Uterus (tissue), 2 donors: Measurements from ENCODE around the gene KRT39.

Experiments
- POLR2A ChIP-seq, 2 donors: fragments of 450-650 bp; IDR thresholded peaks; one replicate each; pipeline ENCODE4 v1.6.1; 2016; ENCODE audit warnings: antibody characterized with exemption in 2 of 2, mild to moderate bottlenecking in 1 of 2, moderate library complexity in 1 of 2
- TF ChIP-seq, protein P1 (sequence below), 4 experiments: fragments of 200-600 bp in 2 of 4; fragments of 450-650 bp in 2 of 4; sonication (generic) in 2 of 4; IDR thresholded peaks; one replicate each; pipeline ENCODE4 v1.5.1; 2016 to 2019; ENCODE audit warnings: antibody characterized with exemption in 4 of 4, mild to moderate bottlenecking in 2 of 4, moderate library complexity in 1 of 4

DNA sequence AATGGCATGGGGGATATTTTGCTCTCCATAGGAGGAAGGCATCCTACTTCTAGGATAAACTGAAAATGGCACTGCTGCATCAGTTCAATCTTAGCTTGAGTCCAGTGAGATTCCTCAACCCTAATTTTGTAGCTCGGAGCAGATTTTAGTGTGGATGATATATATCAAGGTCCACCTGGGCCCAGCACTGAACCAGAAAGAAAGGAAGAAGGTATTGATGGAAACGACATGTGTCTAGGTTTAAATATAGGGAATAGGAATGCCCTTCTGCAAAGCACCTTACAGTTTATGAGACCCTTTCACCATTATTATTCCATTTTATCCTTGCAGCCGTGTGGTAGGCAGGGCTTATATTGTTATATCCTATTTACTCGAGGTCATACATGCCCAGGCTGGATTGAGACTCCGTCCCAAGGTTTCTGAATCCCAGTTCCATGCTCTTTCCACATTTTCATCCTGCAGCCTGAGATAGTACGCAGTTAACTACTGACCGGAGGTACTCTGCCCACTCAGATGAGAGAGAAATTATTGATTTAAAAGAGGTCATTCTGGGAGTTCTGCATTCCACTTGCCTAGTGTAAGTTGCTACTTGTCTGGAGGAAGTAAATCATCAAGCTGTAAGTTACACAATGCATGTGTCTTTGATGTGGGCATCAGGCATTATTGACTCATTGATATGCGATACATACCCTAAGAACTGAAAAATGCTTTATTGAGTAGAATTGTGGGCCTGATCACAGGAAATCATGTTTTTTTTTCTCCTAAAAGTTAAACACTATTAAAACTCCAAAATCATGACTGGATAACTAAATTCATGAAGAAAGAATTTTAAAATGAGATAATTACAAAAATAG is 10.1 kb downstream of the KRT39 start:
- TF ChIP-seq, protein P1, sequence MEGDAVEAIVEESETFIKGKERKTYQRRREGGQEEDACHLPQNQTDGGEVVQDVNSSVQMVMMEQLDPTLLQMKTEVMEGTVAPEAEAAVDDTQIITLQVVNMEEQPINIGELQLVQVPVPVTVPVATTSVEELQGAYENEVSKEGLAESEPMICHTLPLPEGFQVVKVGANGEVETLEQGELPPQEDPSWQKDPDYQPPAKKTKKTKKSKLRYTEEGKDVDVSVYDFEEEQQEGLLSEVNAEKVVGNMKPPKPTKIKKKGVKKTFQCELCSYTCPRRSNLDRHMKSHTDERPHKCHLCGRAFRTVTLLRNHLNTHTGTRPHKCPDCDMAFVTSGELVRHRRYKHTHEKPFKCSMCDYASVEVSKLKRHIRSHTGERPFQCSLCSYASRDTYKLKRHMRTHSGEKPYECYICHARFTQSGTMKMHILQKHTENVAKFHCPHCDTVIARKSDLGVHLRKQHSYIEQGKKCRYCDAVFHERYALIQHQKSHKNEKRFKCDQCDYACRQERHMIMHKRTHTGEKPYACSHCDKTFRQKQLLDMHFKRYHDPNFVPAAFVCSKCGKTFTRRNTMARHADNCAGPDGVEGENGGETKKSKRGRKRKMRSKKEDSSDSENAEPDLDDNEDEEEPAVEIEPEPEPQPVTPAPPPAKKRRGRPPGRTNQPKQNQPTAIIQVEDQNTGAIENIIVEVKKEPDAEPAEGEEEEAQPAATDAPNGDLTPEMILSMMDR (IDR thresholded peaks at IDR 0.05) = no peak
- TF ChIP-seq POLR2A (IDR thresholded peaks at IDR 0.05) = no peak
